Psoas muscle (tissue), 8 donors: ENCODE results near the gene ZDHHC11B. TPM values are rescaled to one million over a fixed set of nuclear protein-coding genes. Genes with fewer than 3 reads are reported as not detected.
"Not testable (repeated sequence)": the region's sequence is repeated elsewhere in the genome, so short reads cannot be mapped to it uniquely, and the experiment has no call there.

Experiments used
- ATAC-seq, 4 donors: fragments of 200-7000 bp; cut with Tn5 transposase; one replicate each; pipeline ENCODE4 v1.9.1; 2020; ENCODE audit warnings: moderate library complexity in 3 of 4, mild to moderate bottlenecking in 2 of 4
- DNase-seq, 2 donors: peaks; one replicate each; pipeline ENCODE4 v3.0.0-alpha.2; 2020
- H3K27ac ChIP-seq: fragments of 200-600 bp; one replicate; pipeline ENCODE4 v1.8.0; 2022
- H3K27me3 ChIP-seq, 3 donors: fragments of 200-600 bp in 1 of 3; one replicate each; pipeline versions ENCODE4 v1.6.1 to v1.8.0; 2013 to 2022; ENCODE audit warnings: low read length in 2 of 3, mild to moderate bottlenecking in 2 of 3, moderate library complexity in 1 of 3; ENCODE audit not compliant: insufficient read depth in 3 of 3
- H3K36me3 ChIP-seq, 2 donors: fragments of 200-600 bp in 1 of 2; one replicate each; pipeline versions ENCODE4 v1.6.1 to v1.8.0; 2013 to 2022; ENCODE audit warnings: low read depth in 1 of 2, mild to moderate bottlenecking in 1 of 2, moderate library complexity in 1 of 2; ENCODE audit not compliant: insufficient read depth in 1 of 2
- H3K4me1 ChIP-seq: fragments of 200-600 bp; one replicate; pipeline ENCODE4 v1.8.0; 2022
- H3K4me3 ChIP-seq: fragments of 200-600 bp; one replicate; pipeline ENCODE4 v1.8.0; 2022; ENCODE audit warnings: mild to moderate bottlenecking
- H3K9me3 ChIP-seq: fragments of 200-600 bp; one replicate; pipeline ENCODE4 v1.8.0; 2022
- WGBS, 3 donors: extraction: QIAGEN DNeasy Blood & Tissue Kit; methylation state at CpG; one replicate each; pipeline versions ENCODE4 v1.1.6 to v1.1.7; 2013; 5-methylcytosine and 5-hydroxymethylcytosine counted together
- intact Hi-C, 2 donors: fragments of 100-400 bp; cut with DNase I; formaldehyde crosslinking; loops; one replicate each; pipeline versions ENCODE4 v1.11.0 to v1.14.2; 2022
- polyA plus RNA-seq, 3 donors: library from polyadenylated mRNA; stranded (reverse); fragments of 200-250 nt; gene quantifications; one replicate each; pipeline ENCODE4 v1.2.3, GENCODE V29; 2013
- total RNA-seq, 4 donors: library from RNA; stranded (reverse); fragmentation: NEBNext Ultra II Directional in 2 of 4; extraction: Animal tissue kit (Norgen Biotek cat#: 25700) in 2 of 4; gene quantifications; one replicate each; pipeline versions ENCODE4 v1.2.1 to v1.2.4, GENCODE V29; 2021 to 2023
- TF ChIP-seq, protein P1 (sequence below): fragments of 200-600 bp; IDR thresholded peaks from one replicate; pipeline ENCODE4 v1.8.0; 2022; ENCODE audit warnings: antibody characterized with exemption
- donor health status: healthy with polysubstance abuse.
- donor health status: DM: no; HTN: no; CAD: no; lungs with moderate emphysema.
- donor health status: Bipolar disorder and iron deficiency.
- donor health status: healthy.
- donor health status: DM: yes; HTN: yes; CAD: no.
- donor health status: DM: no; HTN: no; CAD: no.
- donor health status: DM: no; HTN: no; CAD: no.
- donor health status: DM: yes; HTN: yes; CAD: no.

ZDHHC11B gene
- total and polyA plus RNA-seq, 7 donors: 0.38 to 7.4 (median 1.3) TPM

DNA sequence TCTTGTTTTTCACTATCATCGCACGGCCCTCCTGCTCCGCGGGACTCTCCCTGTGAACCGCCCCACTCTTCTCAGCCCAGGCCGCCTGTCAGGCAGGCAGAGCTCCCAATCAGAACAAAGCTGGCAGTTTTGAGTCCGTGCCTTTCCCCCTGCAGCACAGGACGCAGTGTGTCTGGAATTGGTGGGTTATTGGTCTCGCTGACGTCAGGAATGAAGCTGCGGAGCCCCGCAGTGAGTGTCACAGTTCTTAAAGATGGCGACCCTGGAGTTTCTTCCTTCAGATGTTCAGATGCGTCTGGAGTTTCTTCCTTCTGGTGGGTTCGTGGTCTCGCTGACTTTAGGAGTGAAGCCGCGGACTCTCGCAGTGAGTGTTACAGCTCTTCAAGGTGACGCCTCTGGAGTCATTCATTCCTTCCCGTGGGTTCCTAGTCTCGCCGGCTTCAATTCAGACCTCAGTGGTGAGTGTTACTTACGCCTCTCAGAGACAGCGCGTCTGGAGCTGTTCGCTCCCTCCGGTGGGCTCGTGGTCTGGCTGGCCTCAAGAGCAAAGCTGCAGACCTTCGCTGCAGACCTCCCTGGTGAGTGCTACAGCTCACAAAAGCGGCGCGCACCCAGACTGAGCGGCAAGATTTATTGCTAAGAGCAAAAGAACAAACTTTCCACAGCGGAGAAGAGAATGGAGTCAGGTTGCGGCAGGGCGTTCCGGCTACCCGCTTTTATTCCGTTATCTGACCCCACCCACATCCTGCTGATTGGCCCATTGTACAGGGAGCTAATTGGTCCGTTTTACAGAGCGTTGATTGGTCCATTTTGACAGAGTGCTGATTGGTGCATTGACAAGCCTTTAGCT, 7.4 kb downstream of the ZDHHC11B start:
- intact Hi-C loops: no loop called here
- TF ChIP-seq, protein P1, sequence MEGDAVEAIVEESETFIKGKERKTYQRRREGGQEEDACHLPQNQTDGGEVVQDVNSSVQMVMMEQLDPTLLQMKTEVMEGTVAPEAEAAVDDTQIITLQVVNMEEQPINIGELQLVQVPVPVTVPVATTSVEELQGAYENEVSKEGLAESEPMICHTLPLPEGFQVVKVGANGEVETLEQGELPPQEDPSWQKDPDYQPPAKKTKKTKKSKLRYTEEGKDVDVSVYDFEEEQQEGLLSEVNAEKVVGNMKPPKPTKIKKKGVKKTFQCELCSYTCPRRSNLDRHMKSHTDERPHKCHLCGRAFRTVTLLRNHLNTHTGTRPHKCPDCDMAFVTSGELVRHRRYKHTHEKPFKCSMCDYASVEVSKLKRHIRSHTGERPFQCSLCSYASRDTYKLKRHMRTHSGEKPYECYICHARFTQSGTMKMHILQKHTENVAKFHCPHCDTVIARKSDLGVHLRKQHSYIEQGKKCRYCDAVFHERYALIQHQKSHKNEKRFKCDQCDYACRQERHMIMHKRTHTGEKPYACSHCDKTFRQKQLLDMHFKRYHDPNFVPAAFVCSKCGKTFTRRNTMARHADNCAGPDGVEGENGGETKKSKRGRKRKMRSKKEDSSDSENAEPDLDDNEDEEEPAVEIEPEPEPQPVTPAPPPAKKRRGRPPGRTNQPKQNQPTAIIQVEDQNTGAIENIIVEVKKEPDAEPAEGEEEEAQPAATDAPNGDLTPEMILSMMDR: no peak
- Histone ChIP-seq H3K36me3 (no peaks in the 10 kb centered on the region), H3K9me3 (no peaks in the 10 kb centered on the region), H3K4me3 (peak overlapping the region; percentile 34), H3K27ac (no peak overlapping the region), H3K27me3 (no peaks in the 10 kb centered on the region), H3K4me1 (peaks cover 5% of the 10 kb centered on the region)
- 48 to 69% (median 55%) methylated on average over 42 of the region's 42 CpGs for WGBS, 3 donors
- ATAC-seq: peak in 3 of 4 donors; percentile 36 to 63 (median 38)
- DNase-seq: peak in 1 of 2 donors; percentile 30

DNA sequence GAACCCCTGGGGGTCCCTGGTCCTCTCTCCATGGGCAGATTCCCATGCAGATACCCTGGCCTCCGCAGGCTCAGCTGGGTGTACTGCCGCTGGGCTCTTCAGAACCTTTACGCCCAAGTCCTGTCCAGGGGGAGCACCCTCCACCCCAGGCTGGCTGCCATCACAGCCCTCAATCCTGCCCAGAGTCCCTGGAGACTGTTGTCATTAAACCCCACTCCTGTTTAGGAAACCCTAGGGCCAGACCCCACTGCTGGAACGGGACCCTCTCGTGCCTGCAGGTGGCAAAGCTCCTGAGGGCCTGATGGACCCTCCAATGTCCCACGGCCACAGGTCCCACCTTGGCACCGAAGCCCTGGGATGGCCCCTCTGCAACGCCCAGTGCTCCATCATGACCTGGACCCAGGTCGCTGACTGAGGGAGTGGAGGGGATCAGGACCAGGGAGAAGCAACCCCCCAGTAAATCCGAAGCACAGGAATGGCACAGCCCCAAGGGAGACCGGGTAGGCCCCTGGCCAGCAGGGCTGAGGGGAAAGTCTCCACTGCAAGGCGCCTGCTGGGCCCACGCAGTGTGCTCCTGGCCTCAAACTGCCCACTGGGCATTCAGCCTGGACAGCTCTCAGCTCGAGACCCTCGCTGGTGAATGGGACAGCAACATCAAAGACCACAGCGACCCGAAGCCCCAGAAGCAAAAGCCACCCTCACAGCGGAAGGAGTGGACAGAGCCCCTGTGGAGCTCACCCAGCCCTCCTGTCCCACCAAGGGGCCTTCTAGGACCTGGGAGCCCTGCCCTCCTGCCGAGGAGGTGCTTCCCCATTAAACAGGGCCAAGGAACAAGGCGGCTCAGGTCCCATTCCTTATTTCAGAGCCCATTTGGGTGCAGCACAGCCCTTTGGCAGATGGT, 8.3 kb downstream of the ZDHHC11B start:
- peaks cover 5% of the 10 kb centered on the region for H3K4me1 ChIP-seq
- peak in 1 of 2 donors; percentile 25 for DNase-seq
- no peak overlapping the region for H3K27ac ChIP-seq
- TF ChIP-seq, protein P1: no peak
- no peaks in the 10 kb centered on the region for H3K27me3 ChIP-seq
- no peaks in the 10 kb centered on the region for H3K9me3 ChIP-seq
- no peaks in the 10 kb centered on the region for H3K36me3 ChIP-seq
- peak in 1 of 4 donors; percentile 2 for ATAC-seq
- 89 to 92% (median 90%) methylated on average over 17 to 20 of the region's 20 CpGs for WGBS, 3 donors
- peak overlapping the region; percentile 34 for H3K4me3 ChIP-seq
- intact Hi-C loops: no loop called here

DNA sequence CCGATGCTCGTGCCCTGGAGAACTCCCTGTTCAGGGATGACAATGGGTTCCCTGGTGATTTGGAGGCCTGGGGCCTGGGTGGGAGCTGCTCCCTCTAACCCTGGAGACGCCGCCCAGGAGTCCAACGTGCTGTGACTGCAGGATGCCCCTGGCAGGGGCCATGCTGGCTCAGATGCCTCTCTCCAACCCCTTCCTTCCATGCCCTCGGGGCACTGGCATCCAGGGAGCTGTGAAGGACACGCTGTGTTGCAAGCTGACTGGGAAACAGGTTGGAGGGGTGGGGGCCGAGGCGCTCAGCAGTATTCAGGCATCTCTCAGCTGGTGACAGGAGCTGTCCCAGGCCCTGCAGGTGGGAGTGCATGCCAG, 9.0 kb downstream of the ZDHHC11B start:
- ATAC-seq, H3K27me3 ChIP-seq, H3K27ac ChIP-seq, H3K36me3 ChIP-seq, H3K4me3 ChIP-seq, H3K9me3 ChIP-seq, intact Hi-C loops, H3K4me1 ChIP-seq, DNase-seq: not testable (repeated sequence)
- WGBS, 3 donors: 64 to 82% (median 80%) methylated on average over 5 to 7 of the region's 9 CpGs

DNA sequence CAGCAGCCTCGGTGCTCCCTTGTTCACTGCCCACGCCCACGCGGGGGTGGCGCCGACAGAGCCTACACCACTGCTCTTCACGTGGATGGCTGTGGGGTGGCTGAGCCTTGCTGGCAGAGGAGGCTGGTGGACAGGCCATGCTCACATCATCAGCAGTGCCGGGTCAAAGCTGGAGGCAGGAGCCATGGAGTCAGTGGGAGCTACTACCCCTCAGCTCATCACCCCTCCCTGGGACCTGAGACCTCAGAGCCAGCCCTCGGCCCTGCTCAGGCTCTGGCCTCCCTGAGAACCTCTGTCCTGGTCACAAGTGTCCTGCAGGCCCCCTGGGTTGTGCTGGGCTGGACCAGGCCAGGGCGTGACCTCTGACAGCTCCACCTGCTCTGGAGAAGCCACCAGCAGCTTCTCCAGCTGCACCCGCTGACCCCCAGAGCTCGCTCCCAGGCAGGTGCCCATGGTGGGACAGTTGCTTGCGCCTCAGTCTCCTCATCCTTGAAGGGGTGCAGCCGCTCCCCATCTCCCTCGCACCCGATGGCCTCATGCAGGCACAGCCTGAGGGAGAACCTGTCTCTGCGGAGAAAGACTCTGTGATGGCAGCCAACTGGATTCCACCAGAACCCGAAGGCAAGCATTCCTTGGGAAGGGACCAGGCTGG, 9.5 kb downstream of the ZDHHC11B start:
- H3K27ac ChIP-seq, DNase-seq, intact Hi-C loops, H3K4me3 ChIP-seq, ATAC-seq, H3K4me1 ChIP-seq, H3K27me3 ChIP-seq, H3K9me3 ChIP-seq, H3K36me3 ChIP-seq: not testable (repeated sequence)
- WGBS, 3 donors: 79 to 92% (median 85%) methylated on average over 17 to 18 of the region's 18 CpGs

DNA sequence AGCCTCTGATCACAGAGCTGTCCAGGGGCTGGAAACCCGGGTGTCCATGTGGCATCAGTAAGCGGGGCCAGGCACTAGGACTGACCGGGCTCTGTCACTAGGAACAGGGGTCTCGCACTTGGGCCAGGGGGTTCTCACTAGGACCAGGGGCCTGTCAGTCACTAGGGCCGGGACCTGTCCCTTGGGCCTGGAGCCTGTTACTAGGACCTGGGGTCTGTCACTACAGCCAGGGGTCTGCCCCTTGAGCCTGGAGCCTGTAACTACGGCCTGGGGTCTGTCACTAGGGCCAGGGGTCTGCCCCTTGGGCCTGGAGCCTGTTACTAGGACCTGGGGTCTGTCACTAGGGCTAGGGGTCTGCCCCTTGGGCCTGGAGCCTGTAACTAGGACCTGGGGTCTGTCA, 10.2 kb downstream of the ZDHHC11B start:
- DNase-seq, ATAC-seq, H3K4me1 ChIP-seq, H3K9me3 ChIP-seq, H3K36me3 ChIP-seq, H3K27me3 ChIP-seq, H3K4me3 ChIP-seq, intact Hi-C loops, H3K27ac ChIP-seq: not testable (repeated sequence)
- WGBS, 3 donors: 83 to 97% (median 92%) methylated on average over 4 to 6 of the region's 6 CpGs
